HCT116 (cell line): ENCODE measurements around the gene CRIP2. TPM values are rescaled to one million over a fixed set of nuclear protein-coding genes. Genes with fewer than 3 reads are reported as not detected.

Experiments used
- ATAC-seq: fragments of 200-7000 bp; cut with Tn5 transposase; 2 replicates; pipeline ENCODE4 v1.9.1; 2020; ENCODE audit warnings: mild to moderate bottlenecking, moderate library complexity
- BruUV-seq: library from RNA; stranded (reverse); fragments of 400-500 nt; replicated peaks from 2 replicates; lab custom pipeline; 2021; lab: Mats Ljungman, UMichigan
- CTCF ChIA-PET: fragments of 300-600 bp; sonication (Branson Sonifier 250); formaldehyde crosslinking; loops from one replicate; lab custom pipeline; 2021; ENCODE audit warnings: antibody characterized with exemption; lab: Charles Lee
- POLR2A ChIA-PET: fragments of 300-600, 350-600 bp; sonication (Branson Sonifier 250); formaldehyde crosslinking; loops from one replicate; lab custom pipeline; 2021; ENCODE audit warnings: antibody characterized with exemption; lab: Charles Lee
- RAD21 ChIA-PET, 2 experiments: fragments of 300-600 bp; sonication (Branson Sonifier 250); formaldehyde crosslinking; loops; one replicate each; lab custom pipeline; 2023; ENCODE audit warnings: low total read pairs in 2 of 2; ENCODE audit not compliant: uncharacterized antibody in 2 of 2, unreplicated experiment in 2 of 2, low non-redundant PET in 1 of 2; lab: Charles Lee
- DNase-seq: peaks from one replicate; pipeline ENCODE4 v3.0.0-alpha.2; 2010; ENCODE audit warnings: low read depth, low spot score
- H2AFZ ChIP-seq: fragments of 200-600 bp; shearing (Covaris generic), sonication (generic); 2 replicates; pipeline ENCODE4 v1.6.1; 2017; ENCODE audit warnings: low read depth, mixed run types, mixed read lengths, antibody characterized with exemption, low read length; ENCODE audit not compliant: poor library complexity, severe bottlenecking
- H3K27ac ChIP-seq: 2 replicates; pipeline ENCODE4 v1.5.1; 2012; ENCODE audit warnings: low read depth, low read length
- H3K27me3 ChIP-seq: fragments of 200-600 bp; sonication (generic); 2 replicates; pipeline ENCODE4 v1.6.1; 2016; ENCODE audit warnings: mixed run types, low read length, mixed read lengths; ENCODE audit not compliant: insufficient read depth
- H3K36me3 ChIP-seq, 2 experiments: fragments of 200-500 bp in 1 of 2; fragments of 200-600 bp in 1 of 2; sonication (Bioruptor generic) in 1 of 2; sonication (generic) in 1 of 2; 2 replicates each; pipeline versions ENCODE4 v1.5.1 to v1.6.1; 2014 to 2016; ENCODE audit warnings: low read length in 2 of 2, inconsistent platforms in 1 of 2, mixed read lengths in 1 of 2, mixed run types in 1 of 2; ENCODE audit not compliant: insufficient read depth in 2 of 2, control insufficient read depth in 1 of 2
- H3K4me1 ChIP-seq, 2 experiments: fragments of 200-600 bp in 1 of 2; sonication (generic) in 1 of 2; 2 replicates each; pipeline versions ENCODE4 v1.5.1 to v1.6.1; 2012 to 2017; ENCODE audit warnings: low read length in 2 of 2, inconsistent platforms in 1 of 2, mild to moderate bottlenecking in 1 of 2, mixed read lengths in 1 of 2, mixed run types in 1 of 2, moderate library complexity in 1 of 2; ENCODE audit not compliant: insufficient read depth in 2 of 2, control insufficient read depth in 1 of 2
- H3K4me2 ChIP-seq: fragments of 200-600 bp; sonication (generic); 2 replicates; pipeline ENCODE4 v1.6.1; 2017; ENCODE audit warnings: mixed run types, low read length, mixed read lengths
- H3K4me3 ChIP-seq, 2 experiments: fragments of 200-600 bp in 1 of 2; sonication (generic) in 1 of 2; replicated peaks in 1 of 2; 2 replicates each; pipeline ENCODE4 v1.5.1; 2011 to 2016; ENCODE audit warnings: low read length in 2 of 2, control low read depth in 1 of 2, low read depth in 1 of 2, mild to moderate bottlenecking in 1 of 2, mixed read lengths in 1 of 2, mixed run types in 1 of 2
- H3K79me2 ChIP-seq: fragments of 200-600 bp; sonication (generic); 2 replicates; pipeline ENCODE4 v1.6.1; 2017; ENCODE audit warnings: mild to moderate bottlenecking, mixed run types, low read length, moderate library complexity, mixed read lengths; ENCODE audit not compliant: insufficient read depth
- H3K9ac ChIP-seq: fragments of 200-600 bp; sonication (generic); 2 replicates; pipeline ENCODE4 v1.6.1; 2016; ENCODE audit warnings: low read length, mixed read lengths
- H3K9me2 ChIP-seq: fragments of 200-600 bp; sonication (generic), shearing (Covaris generic); 2 replicates; pipeline ENCODE4 v1.6.1; 2017; ENCODE audit warnings: mixed run types, mild to moderate bottlenecking, moderate library complexity; ENCODE audit not compliant: insufficient read depth
- H3K9me3 ChIP-seq, 2 experiments: fragments of 200-500 bp in 1 of 2; fragments of 200-600 bp in 1 of 2; sonication (Bioruptor generic) in 1 of 2; sonication (generic) in 1 of 2; 2 replicates each; pipeline ENCODE4 v1.6.1; 2014 to 2017; ENCODE audit warnings: low read length in 2 of 2, mixed read lengths in 2 of 2, inconsistent platforms in 1 of 2, low read depth in 1 of 2, mild to moderate bottlenecking in 1 of 2, mixed run types in 1 of 2, moderate library complexity in 1 of 2; ENCODE audit not compliant: control insufficient read depth in 1 of 2, insufficient read depth in 1 of 2
- H4K20me1 ChIP-seq: fragments of 200-600 bp; sonication (generic), shearing (Covaris generic); 2 replicates; pipeline ENCODE4 v1.6.1; 2017; ENCODE audit warnings: mixed run types, mild to moderate bottlenecking, moderate library complexity; ENCODE audit not compliant: insufficient read depth
- CBX3 ChIP-seq: IDR thresholded peaks from 2 replicates; pipeline ENCODE4 v1.6.1; 2012; ENCODE audit warnings: low read depth
- CTCF ChIP-seq, 3 experiments: fragments of 200-600 bp in 1 of 3; sonication (generic) in 1 of 3; IDR thresholded peaks in 2 of 3; conservative IDR thresholded peaks in 1 of 3; 2 replicates each; pipeline ENCODE4 v1.5.1; 2012 to 2017; ENCODE audit warnings: low read depth in 2 of 3, low read length in 2 of 3, antibody characterized with exemption in 1 of 3, borderline replicate concordance in 1 of 3, control low read depth in 1 of 3, mild to moderate bottlenecking in 1 of 3, mixed read lengths in 1 of 3, mixed run types in 1 of 3, moderate library complexity in 1 of 3; ENCODE audit not compliant: insufficient read depth in 1 of 3
- EGR1 ChIP-seq: IDR thresholded peaks from 2 replicates; pipeline ENCODE4 v1.6.1; 2012; ENCODE audit warnings: low read depth
- ELF1 ChIP-seq: IDR thresholded peaks from 2 replicates; pipeline ENCODE4 v1.6.1; 2012; ENCODE audit warnings: low read depth, borderline replicate concordance
- EZH2 ChIP-seq: fragments of 200-600 bp; sonication (generic); IDR thresholded peaks from 2 replicates; pipeline ENCODE4 v1.6.1; 2017; ENCODE audit warnings: antibody characterized with exemption, mixed run types
- JUND ChIP-seq: IDR thresholded peaks from 2 replicates; pipeline ENCODE4 v1.6.1; 2012
- POLR2A ChIP-seq: IDR thresholded peaks from 2 replicates; pipeline ENCODE4 v1.7.0; 2011; ENCODE audit warnings: borderline replicate concordance; ENCODE audit not compliant: insufficient read depth, insufficient read length; ENCODE audit errors: extremely low read depth
- RAD21 ChIP-seq: IDR thresholded peaks from 2 replicates; pipeline ENCODE4 v1.6.1; 2012; ENCODE audit warnings: low read depth, mild to moderate bottlenecking
- REST ChIP-seq: IDR thresholded peaks from 2 replicates; pipeline ENCODE4 v1.6.1; 2012; ENCODE audit warnings: low read depth
- SIN3A ChIP-seq: IDR thresholded peaks from 2 replicates; pipeline ENCODE4 v1.6.1; 2012; ENCODE audit warnings: low read depth
- SP1 ChIP-seq: IDR thresholded peaks from 2 replicates; pipeline ENCODE4 v1.6.1; 2012; ENCODE audit warnings: low read depth
- SRF ChIP-seq: IDR thresholded peaks from 2 replicates; pipeline ENCODE4 v1.6.1; 2012; ENCODE audit warnings: low read depth
- TCF7L2 ChIP-seq: IDR thresholded peaks from 2 replicates; pipeline ENCODE4 v1.7.0; 2011; ENCODE audit warnings: borderline replicate concordance, inconsistent platforms; ENCODE audit not compliant: insufficient read depth, insufficient read length; ENCODE audit errors: extremely low read depth
- YY1 ChIP-seq: IDR thresholded peaks from 2 replicates; pipeline ENCODE4 v1.6.1; 2011; ENCODE audit warnings: low read length, low read depth, moderate library complexity, mild to moderate bottlenecking; ENCODE audit not compliant: insufficient replicate concordance; ENCODE audit errors: extremely low read depth
- ZFX ChIP-seq: fragments of 450-650 bp; IDR thresholded peaks from 2 replicates; pipeline ENCODE4 v1.6.1; 2017
- intact Hi-C: fragments of 100-400 bp; cut with micrococcal nuclease; formaldehyde crosslinking; loops from 2 replicates; pipeline ENCODE4 v1.10.0; 2022
- total RNA-seq: library from RNA; stranded (reverse); gene quantifications from one replicate; pipeline ENCODE4 v1.2.1, GENCODE V29; 2021; ENCODE audit not compliant: unreplicated experiment

Gene CRIP2
- total RNA-seq, 1 experiment from 2014 or later, result 31.1 TPM

GRCh38 chr14:105476097-105476830 is 1.6 kb downstream of the CRIP2 start (continued):
- TF ChIP-seq REST (no peak), EGR1 (no peak), CBX3 (no peak), TCF7L2 (no peak)

DNA sequence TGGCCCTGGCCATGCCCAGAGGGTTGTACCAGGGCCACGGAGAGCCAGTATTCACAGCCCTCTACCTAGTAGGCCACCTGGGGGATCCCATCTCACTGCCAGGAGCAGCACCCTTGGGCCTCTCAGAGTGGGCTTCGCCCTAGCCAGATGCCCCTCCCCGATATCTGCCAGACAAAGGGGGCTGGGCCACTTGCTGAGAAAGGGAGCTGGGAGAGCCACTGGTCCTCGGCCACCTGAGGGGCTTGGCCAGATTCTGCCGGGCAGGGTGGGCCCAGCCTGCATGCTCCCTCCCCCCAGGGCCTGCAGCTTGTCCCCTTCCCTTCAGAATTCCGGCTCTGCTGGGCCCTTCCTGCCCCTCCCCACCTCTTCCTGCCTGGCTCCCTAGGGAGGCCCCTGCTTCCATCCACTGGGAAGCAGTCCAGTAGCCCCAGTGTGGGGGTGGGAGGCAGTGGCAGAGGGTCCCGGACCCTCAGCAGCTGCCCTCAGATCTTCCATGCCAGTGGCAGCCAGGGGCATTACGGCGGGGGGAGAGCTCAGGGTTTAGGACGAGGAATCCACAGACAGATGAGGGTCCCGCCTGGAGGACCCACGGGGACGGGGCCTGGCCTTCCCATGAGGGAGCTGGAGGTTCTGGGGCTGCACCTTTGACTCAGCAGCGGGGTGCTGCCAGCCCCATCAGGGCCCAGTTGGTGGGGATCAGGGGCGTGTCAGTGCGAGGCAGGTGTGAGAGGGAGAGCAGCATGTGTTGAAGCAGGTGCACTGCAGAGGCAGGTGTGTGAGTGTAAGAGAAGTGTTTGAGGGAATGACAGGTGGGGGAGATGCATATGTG is 2.4 kb downstream of the CRIP2 start:
- POLR2A ChIA-PET, result no interaction called here
- no peaks in the 10 kb centered on the region for H3K36me3 ChIP-seq
- H3K27ac ChIP-seq, result peak overlapping the region; percentile 17; the same call in 1 of the 2 replicates
- DNase-seq, result no peak
- H4K20me1 ChIP-seq, result no peaks in the 10 kb centered on the region
- intact Hi-C loops, result no loop called here
- no peaks in the 10 kb centered on the region for H3K9me3 ChIP-seq
- RAD21 ChIA-PET, result no interaction called here
- CTCF ChIA-PET, result no interaction called here
- H3K4me3 ChIP-seq, result no peak overlapping the region
- no peak for ATAC-seq
- no peak overlapping the region for H3K4me2 ChIP-seq
- no peaks in the 10 kb centered on the region for H3K9me2 ChIP-seq
- H3K27me3 ChIP-seq, result no peaks in the 10 kb centered on the region
- no peaks in the 10 kb centered on the region for H3K79me2 ChIP-seq
- peaks cover 28 to 51% of the 10 kb centered on the region in 2 experiments for H3K4me1 ChIP-seq
- no peak overlapping the region for H3K9ac ChIP-seq
- BruUV-seq, result no TSS peak
- no peak overlapping the region for H2AFZ ChIP-seq
- no peak for TF ChIP-seq SIN3A
- no peak for TF ChIP-seq EGR1
- no peak for TF ChIP-seq EZH2
- no peak for TF ChIP-seq ZFX
- no peak for TF ChIP-seq YY1
- TF ChIP-seq RAD21, result no peak
- no peak for TF ChIP-seq CBX3
- TF ChIP-seq SP1, result no peak
- TF ChIP-seq JUND, result no peak
- TF ChIP-seq REST, result no peak
- TF ChIP-seq CTCF (IDR thresholded peaks at IDR 0.05 in 2 of 3, conservative IDR thresholded peaks at IDR 0.05 in 1 of 3; ENCODE audit: borderline replicate concordance in 1 of 3, insufficient read depth in 1 of 3, low read depth in 2 of 3, low read length in 2 of 3), result no peak
- no peak for TF ChIP-seq POLR2A
- no peak for TF ChIP-seq SRF
- TF ChIP-seq ELF1, result no peak
